Activated naive CD4-positive, alpha-beta T cell treated with anti-CD3 and anti-CD28 coated beads, Interleukin-2, amount 50 U/mL, for 16 hours (primary cell): ENCODE measurements around the gene ADGRG2.

Source experiments
- DNase-seq: peaks from one replicate; pipeline ENCODE4 v3.0.0-alpha.2; 2020

ADGRG2 gene

GRCh38 chrX:19121898-19122640, at the start of gene ADGRG2:
Gene ADGRG2 (minus strand): TSS chrX:19122468. CDS start chrX:19068834, 53,634 bp downstream.
- no peak for DNase-seq

- DNase-seq = no peak
Observed at GRCh38 chrX:19168609-19169008, 46.3 kb upstream of the ADGRG2 start.

- no peak for DNase-seq
Observed at GRCh38 chrX:19162851-19163250, 40.6 kb upstream of the ADGRG2 start.

GRCh38 chrX:19156186-19156585, 33.9 kb upstream of the ADGRG2 start:
- DNase-seq = no peak

GRCh38 chrX:19152762-19153161, 30.5 kb upstream of the ADGRG2 start:
- DNase-seq = no peak

- DNase-seq = no peak
Observed at GRCh38 chrX:19137067-19137466, 14.8 kb upstream of the ADGRG2 start.

- DNase-seq = no peak
Observed at GRCh38 chrX:19133784-19134183, 11.5 kb upstream of the ADGRG2 start.

GRCh38 chrX:19133231-19133630, 11.0 kb upstream of the ADGRG2 start:
- no peak for DNase-seq

GRCh38 chrX:19130628-19131027, 8.4 kb upstream of the ADGRG2 start:
- DNase-seq = no peak

GRCh38 chrX:19129694-19130093, 7.4 kb upstream of the ADGRG2 start:
- no peak for DNase-seq

- DNase-seq = no peak
Observed at GRCh38 chrX:19127649-19128168, 5.4 kb upstream of the ADGRG2 start.

GRCh38 chrX:19122641-19123009, 357 bp upstream of the ADGRG2 start:
- DNase-seq = no peak

- DNase-seq = no peak
Observed at GRCh38 chrX:19121466-19121865, 802 bp downstream of the ADGRG2 start.

- DNase-seq = no peak
Observed at GRCh38 chrX:19110642-19111041, 11.6 kb downstream of the ADGRG2 start.

GRCh38 chrX:19107035-19107434, 15.2 kb downstream of the ADGRG2 start:
- no peak for DNase-seq

GRCh38 chrX:19100586-19100985, 21.7 kb downstream of the ADGRG2 start:
- no peak for DNase-seq

- DNase-seq = no peak
Observed at GRCh38 chrX:19097553-19098283, 24.6 kb downstream of the ADGRG2 start.

GRCh38 chrX:19096586-19096985, 25.7 kb downstream of the ADGRG2 start:
- no peak for DNase-seq

- no peak for DNase-seq
Observed at GRCh38 chrX:19094654-19095053, 27.6 kb downstream of the ADGRG2 start.

- no peak for DNase-seq
Observed at GRCh38 chrX:19091596-19091995, 30.7 kb downstream of the ADGRG2 start.

GRCh38 chrX:19089555-19090040, 32.7 kb downstream of the ADGRG2 start:
- DNase-seq = no peak

- DNase-seq = no peak
Observed at GRCh38 chrX:19086102-19086772, 36.0 kb downstream of the ADGRG2 start.

GRCh38 chrX:19085666-19086065, 36.6 kb downstream of the ADGRG2 start:
- DNase-seq = no peak

- no peak for DNase-seq
Observed at GRCh38 chrX:19075754-19076153, 46.5 kb downstream of the ADGRG2 start.
